GM19324 (cell line): ENCODE measurements around the gene PASD1.
A peak's percentile ranks its signal among the peaks of the same experiment; 100 is the strongest.
"Not testable (repeated sequence)": the region's sequence is repeated elsewhere in the genome, so short reads cannot be mapped to it uniquely, and the experiment has no call there.

Experiments
- ATAC-seq: cut with Tn5 transposase; IDR thresholded peaks from one replicate; pipeline ENCODE4 v1.9.1; 2021; ENCODE audit warnings: mild to moderate bottlenecking, moderate library complexity; ENCODE audit not compliant: unreplicated experiment, low FRiP score

The PASD1 gene, protein sequence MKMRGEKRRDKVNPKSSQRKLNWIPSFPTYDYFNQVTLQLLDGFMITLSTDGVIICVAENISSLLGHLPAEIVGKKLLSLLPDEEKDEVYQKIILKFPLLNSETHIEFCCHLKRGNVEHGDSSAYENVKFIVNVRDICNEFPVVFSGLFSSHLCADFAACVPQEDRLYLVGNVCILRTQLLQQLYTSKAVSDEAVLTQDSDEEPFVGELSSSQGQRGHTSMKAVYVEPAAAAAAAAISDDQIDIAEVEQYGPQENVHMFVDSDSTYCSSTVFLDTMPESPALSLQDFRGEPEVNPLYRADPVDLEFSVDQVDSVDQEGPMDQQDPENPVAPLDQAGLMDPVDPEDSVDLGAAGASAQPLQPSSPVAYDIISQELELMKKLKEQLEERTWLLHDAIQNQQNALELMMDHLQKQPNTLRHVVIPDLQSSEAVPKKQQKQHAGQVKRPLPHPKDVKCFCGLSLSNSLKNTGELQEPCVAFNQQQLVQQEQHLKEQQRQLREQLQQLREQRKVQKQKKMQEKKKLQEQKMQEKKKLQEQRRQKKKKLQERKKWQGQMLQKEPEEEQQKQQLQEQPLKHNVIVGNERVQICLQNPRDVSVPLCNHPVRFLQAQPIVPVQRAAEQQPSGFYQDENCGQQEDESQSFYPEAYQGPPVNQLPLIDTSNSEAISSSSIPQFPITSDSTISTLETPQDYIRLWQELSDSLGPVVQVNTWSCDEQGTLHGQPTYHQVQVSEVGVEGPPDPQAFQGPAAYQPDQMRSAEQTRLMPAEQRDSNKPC

DNA sequence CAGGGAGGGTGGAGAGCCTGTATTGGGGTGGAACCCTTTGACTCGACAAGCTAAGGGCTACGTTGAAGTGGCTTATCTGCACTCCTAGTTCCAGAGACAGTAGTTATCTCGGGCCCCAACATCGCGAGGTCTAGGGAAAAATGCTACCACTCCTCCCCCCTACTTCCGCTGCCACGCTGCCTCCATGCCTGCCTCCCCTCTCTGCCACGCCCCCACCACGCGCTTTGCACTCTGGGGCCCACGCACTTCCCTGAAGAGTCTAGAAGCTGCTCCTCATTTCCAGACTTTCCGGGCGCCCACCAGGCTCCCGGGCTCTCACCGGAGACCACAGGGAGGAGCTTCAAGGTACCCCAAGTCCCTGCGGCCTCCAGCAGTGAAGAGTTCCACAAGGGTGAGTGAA lies at the start of gene PASD1:
PASD1 (plus strand) TSS at position 227 of the 400 bp plus-strand sequence. CDS start 37,879 bp downstream, outside the sequence.
- no peak for ATAC-seq

DNA sequence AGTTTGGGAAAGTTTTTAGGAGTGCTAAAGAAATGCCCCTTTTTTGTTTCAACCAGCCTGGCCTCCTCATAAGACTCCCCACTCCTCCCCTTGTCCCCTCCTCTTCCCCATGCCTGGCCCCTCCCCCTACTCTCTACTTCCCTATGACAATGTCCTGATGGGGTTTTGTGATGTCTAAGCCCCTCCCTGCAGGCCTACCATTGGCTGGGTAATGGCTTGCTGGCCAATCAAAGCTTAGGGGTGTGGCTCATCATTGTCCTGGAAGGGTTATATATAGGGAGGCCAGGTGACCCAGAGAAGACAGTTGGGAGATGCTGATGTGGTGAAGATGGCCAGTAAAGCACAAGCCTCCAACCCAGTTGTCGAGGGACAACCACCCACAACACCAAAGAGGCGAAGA lies 48.2 kb upstream of the PASD1 start:
- ATAC-seq = no peak

DNA sequence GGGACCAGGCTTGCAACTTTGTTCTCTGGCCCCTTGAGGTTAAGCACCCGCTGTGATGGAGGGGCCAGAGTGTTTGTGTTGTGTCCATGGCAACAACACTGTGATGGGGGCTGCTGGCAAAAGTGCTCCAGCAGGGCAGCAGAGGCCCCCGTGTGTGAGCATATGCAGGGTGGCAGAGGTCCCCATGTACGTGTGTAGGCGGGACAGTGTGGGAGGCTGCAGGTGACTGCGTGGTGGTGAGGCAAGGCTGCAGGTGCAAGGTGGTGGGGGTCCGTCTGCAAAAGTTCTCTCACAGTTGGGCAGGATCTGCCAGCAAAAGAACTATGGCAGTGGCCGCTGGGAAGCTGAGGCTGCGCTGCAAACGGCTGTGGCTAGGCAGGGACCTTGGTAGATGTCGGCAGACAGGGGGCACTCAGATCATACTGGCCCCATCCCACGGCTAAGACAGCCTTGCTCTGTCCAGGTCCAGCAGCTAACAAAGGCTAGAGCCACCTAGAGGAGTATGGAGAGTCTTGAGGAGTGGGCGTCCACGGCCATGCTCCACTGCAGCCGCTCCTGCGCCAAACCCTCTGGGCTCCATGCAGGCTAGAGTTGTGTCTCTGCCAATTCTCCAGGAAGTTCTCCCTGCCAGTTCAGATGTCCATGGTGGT lies 46.8 kb upstream of the PASD1 start:
- ATAC-seq = no peak

DNA sequence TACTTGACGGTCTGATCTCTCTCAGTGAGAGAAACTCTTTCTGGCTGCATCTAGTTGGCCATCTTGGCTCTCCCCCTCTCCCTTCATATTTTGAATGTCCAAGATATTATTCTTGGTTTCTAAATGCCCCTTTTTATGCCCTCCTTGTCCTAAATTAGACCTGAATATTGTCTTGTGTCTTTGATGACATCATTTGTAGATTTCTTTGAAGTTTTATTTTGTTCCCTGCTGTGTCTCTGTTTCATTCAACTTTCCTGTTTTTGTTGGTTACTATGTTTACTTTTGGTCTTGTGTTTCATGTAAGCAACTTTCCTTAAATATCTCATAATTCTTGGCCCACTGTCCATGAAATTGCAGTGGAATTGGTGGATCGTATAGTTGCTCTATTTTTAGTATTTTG lies 46.1 kb upstream of the PASD1 start:
- no peak for ATAC-seq

DNA sequence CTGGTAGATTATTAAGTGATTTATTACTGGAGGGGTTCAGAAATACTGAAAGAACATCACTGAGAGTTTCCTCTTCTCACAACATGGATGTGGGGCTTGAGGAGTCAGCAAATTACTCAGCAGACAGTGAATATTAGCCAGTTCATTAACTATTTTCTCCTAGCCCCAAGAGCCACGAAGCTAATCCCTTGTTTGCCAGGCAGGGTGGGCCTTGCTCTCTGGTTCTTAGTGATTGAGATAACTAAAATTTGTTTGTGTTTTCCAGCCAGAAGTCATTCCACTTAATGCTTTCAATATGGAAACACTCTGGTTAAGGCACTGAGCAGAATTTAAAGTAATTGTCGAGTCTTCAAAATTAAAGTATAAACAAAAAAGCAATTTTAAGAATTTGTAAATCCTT lies 40.1 kb upstream of the PASD1 start:
- no peak for ATAC-seq

DNA sequence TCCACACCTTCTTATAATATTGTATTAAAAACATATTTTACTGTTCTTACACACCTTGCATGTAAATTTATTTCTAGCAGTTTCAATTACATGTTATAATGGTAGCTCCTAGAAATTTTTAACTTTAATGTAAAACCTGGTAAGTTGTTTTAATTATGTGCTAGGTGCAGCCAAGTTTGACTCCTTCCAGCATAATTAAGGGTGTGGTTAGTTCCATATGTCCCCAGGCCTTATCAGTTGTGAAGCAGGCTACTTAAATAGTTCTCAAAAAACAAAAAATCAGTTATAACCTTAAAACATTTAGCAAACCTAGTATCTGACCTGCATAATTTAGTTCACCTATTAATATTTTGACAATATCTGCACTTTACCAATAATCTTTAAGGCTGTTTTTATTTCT lies 26.9 kb upstream of the PASD1 start:
- ATAC-seq = no peak

DNA sequence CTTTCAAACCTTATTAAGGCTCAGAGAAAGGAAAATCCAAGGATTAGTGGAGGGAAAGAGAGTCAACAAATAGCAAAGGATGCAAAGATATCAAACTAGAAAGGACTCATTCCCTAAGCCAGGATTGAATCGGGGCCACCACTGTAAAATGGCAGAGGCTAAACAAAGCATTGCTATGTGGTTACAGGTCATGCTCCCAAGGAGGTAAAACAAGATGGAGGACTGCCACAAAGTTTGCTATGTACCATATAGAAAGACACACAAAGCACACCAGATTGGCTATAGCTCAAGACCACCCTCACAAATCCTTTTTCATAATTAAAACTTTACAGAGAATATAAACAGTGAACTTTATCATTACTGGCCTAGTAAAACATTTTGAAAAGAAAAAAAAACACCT lies 25.9 kb upstream of the PASD1 start:
- no peak for ATAC-seq

DNA sequence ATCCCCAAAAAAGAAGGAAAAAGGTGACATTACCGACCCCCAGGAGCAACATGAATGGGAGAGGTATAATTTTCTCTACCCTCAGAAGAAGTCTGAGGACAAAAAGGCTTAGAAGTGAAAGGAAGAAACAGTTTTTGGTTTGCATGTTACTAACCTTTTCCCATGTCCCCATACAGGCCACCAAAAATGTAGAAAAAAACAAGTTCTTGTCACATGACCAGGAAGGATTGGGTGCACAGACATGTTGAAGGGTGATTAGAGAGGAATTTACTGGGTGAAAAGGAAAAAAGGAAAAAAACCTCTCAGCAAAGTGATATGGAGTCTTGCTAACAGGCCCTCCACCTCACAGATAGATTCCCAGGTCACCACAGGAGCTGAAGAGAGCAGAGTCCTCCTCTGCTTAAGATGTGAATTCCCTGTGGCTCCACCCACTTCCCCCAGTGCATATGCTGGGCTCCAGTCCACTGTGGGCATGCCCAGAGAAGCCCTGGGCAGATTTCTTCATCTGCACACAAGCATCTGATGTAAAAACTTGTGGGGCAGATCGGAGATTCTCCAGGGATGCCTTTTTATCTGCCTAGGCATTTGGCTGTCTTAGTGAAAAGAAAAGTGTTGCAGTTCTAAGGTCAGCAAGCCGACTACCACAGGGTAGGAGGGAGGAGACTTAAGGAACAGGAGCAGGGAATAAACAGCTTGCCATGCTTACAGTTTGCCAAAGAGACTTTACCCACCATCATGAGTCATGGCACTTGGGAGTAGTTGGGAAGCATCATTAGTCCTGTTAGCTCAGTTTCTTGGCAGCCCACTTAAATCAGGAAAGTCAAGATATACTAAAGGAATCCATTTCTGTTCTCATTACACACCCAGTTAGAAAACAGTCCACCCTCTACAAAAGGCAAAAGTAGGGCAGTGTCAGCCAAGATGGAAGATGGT lies 25.0 kb upstream of the PASD1 start:
- ATAC-seq = no peak

DNA sequence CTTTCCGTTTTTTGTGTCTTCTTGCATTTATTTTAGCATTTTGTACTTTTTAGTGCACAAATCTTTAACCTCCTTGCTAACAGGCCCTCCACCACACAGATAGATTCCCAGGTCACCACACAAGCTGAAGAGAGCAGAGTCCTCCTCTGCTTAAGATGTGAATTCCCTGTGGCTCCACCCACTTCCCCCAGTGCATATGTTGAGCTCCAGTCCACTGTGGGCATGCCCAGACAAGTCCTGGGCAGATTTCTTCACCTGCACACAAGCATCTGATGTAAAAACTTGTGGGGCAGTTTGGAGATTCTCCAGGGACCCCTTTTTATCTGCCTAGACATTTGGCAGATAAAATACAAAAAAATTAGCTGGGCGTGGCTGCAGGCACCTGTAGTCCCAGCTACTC lies 19.8 kb upstream of the PASD1 start:
- ATAC-seq = peak; percentile 84

DNA sequence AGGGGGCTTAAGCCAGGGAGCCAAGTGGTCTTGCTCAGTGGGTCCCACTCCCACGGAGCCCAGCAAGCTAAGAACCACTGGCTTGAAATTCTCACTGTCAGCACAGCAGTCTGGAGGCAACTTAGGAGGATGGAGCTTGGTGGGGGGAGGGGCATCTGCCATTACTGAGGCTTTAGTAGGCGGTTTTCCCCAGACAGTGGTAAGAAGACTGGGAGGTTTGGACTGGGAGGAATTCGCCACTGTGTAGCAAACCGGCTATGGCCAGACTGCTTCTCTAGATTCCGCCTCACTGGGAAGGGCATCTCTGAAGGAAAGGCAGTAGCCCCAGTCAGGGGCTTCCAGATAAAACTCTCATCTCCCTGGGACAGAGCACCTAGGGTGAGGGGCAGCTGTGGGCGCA lies 17.2 kb upstream of the PASD1 start:
- not testable (repeated sequence) for ATAC-seq

DNA sequence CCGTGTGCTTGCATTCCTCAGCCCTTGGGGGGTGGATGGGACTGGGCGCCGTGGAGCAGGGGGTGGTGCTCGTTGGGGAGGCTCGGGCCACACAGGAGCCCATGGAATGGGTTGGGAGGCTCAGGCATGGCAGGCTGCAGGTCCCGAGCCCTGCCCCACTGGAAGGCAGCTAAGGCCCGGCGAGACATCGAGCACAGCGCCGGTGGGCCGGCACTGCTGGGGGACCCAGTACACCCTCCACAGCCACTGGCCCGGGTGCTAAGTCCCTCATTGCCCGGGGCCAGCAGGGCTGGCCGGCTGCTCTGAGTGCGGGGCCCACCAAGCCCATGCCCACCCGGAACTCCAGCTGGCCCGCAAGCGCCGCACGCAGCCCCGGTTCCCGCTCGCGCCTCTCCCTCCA lies 12.3 kb upstream of the PASD1 start:
- ATAC-seq = not testable (repeated sequence)

DNA sequence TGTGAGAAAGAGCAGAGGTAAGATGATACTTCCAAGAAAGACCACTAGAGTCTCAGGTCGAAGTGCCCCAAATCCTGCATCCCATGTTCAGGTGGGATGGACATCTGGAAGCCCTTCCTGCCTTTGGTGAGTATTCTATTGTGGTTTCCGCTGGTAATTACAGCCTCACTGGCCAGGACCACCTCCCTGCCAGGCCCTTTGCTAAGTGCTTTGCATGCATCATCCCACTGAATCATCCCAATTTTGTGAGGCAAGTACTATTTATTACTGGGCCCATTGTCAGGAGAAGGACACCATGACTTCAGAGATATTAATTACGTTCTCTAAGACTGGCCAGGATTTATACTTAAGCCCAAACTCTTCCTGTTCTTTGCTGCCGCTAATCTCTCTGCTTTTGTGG lies 10.7 kb upstream of the PASD1 start:
- no peak for ATAC-seq

DNA sequence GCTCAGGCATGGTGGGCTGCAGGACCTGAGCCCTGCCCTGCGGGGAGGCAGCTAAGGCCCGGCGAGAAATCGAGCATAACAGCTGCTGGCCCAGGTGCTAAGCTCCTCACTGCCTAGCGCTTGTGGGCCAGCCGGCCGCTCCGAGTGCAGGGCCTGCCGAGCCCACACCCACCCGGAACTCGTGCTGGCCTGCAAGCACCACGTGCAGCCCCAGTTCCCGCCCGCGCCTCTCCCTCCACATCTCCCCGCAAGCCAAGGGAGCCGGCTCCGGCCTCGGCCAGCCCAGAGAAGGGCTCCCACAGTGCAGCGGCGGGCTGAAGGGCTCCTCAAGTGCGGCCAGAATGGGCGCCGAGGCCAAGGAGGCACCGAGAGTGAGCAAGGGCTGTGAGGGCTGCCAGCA lies 8.2 kb upstream of the PASD1 start:
- not testable (repeated sequence) for ATAC-seq

DNA sequence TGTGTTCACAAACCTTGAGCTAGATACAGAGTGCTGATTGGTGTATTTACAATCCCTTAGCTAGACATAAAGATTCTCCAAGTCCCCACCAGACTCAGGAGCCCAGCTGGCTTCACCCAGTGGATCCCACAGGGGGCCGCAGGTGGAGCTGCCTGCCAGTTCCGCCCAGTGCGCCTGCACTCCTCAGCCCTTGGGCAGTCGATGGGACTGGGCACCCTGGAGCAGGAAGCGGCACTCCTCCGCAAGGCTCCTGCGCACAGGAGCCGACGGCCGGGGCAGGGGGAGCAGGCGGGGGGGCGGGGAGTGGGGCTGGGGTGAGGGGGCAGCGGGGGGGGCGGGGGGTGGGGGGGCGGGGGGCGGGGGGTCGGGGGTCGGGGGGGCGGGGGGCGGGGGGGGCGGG lies 990 bp upstream of the PASD1 start:
- not testable (repeated sequence) for ATAC-seq

DNA sequence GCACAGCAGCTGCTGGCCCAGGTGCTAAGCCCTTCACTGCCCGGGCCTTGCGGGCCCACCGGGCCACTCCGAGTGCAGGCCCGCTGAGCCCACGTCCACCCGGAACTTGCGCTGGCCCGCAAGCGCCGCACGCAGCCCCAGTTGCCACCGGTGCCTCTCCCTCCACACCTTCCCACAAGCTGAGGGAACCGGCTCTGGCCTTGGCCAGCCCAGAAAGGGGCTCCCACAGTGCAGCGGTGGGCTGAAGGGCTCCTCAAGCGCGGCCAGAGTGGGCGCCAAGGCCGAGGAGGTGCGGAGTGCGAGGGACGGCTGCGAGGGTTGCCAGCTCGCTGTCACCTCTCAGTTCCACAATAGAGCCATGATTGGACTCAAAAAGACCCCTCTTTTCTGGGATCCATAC lies 472 bp upstream of the PASD1 start:
- ATAC-seq = not testable (repeated sequence)

DNA sequence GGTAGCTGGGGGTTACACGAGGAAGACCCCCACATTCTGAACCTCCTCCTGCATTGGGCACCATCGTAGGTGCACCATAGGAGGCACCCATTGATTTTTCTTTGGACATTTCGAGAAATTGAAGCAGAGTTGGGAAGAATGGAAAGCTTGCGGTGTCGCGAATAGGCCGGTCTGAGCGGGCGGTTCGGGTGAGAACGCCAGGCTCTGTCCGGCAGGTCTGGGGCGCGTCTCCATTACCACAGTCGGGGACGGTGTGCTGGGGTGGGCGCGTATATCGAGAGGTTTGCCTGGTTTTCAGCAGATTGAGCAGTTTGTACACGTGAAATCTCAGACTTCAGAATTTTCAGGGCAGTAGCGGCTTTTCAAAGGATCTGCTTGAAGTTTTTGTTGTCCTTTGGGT lies 560 bp downstream of the PASD1 start:
- ATAC-seq = no peak

DNA sequence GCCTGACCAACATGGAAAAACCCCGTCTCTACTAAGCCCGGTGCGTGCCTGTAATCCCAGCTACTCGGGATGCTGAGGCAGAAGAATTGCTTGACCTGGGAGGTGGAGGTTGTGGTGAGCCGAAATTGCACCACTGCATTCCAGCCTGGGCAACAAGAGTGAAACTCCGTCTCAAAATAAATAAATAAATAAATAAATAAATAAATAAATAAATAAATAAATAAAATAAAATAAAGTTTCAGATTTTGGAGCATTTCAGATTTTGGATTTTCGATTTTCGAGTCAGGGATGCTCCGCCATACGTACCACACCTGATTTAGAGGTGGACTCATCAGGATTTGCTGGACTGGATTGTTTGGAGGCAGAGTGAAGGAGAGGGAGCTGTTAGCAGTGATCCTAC lies 3.4 kb downstream of the PASD1 start:
- not testable (repeated sequence) for ATAC-seq

DNA sequence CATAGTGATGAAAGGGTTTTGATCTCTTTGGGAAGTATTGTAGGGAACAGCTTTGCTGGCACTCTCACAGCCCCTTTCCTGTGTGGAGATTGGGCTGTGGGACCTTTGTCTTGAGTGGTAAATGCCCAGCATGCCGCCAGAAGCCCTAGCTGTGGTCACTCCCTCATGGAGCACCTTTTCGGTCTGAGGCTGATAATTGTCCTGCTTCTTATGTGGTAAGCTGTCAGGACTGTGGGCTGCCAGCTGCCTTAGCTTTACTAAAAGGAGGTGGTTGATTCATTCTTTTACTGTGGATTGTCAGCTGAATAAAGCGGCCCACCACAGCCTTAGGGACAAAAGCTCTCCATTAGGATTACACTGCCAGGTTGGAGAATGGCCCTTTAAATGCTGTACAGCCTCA lies 7.1 kb downstream of the PASD1 start:
- ATAC-seq = no peak

DNA sequence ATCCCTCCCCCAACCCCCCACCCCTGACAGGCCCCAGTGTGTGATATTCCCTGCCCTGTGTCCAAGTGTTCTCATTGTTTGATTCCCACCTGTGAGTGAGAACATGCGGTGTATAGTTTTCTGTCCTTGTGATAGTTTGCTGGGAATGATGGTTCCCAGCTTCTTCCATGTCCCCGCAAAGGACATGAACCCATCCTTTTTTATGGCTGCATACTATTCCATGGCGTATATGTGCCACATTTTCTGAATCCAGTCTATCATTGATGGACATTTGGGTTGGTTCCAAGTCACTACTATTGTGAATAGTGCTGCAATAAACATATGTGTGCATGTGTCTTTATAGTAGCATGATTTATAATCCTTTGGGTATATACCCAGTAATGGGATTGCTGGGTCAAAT lies 29.9 kb downstream of the PASD1 start:
- ATAC-seq = not testable (repeated sequence)

DNA sequence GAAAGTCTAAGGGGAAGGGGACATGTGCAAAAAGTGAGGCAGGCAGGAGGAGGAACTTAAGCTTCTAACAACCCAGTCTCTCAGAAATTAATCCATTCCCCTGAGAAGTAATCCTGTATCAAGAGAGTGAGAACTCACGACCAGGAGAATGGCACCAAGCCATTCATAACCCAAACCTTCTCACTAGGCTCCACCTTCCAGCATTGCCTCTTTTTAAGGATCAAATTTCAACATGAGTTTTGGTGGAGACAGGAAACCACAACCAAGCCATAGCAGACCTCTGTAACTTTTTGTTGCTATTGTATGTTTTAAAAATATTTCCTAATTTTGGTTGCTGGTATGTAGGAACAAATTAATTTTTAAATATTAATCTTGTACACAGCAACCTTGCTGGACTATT lies 32.8 kb downstream of the PASD1 start:
- ATAC-seq = no peak
